Small intestine (tissue), 7 donors: ENCODE data around the gene CCM2. TPM values are rescaled to one million over a fixed set of nuclear protein-coding genes. Genes with fewer than 3 reads are reported as not detected.

Experiments used
- DNase-seq, 2 donors: peaks; one replicate each; pipeline versions ENCODE4 v3.0.0 to v3.0.0-alpha.2; 2013
- FAIRE-seq: peaks from 2 replicates; lab custom pipeline; 2012; peaks lifted over from hg19 to GRCh38; lab: Jason Lieb, UNC
- H3K27ac ChIP-seq, 3 donors: one replicate each; pipeline ENCODE4 v1.5.1; 2013; ENCODE audit warnings: low read length in 2 of 3, mild to moderate bottlenecking in 2 of 3, control low read depth in 1 of 3, inconsistent platforms in 1 of 3, low read depth in 1 of 3, moderate library complexity in 1 of 3
- H3K27me3 ChIP-seq, 3 donors: one replicate each; pipeline ENCODE4 v1.6.1; 2013; ENCODE audit warnings: low read length in 3 of 3, inconsistent platforms in 1 of 3; ENCODE audit not compliant: control insufficient read depth in 3 of 3, insufficient read depth in 3 of 3
- H3K36me3 ChIP-seq, 3 donors: one replicate each; pipeline ENCODE4 v1.6.1; 2013; ENCODE audit warnings: low read length in 3 of 3, inconsistent platforms in 1 of 3, low read depth in 1 of 3, mild to moderate bottlenecking in 1 of 3, moderate library complexity in 1 of 3; ENCODE audit not compliant: control insufficient read depth in 3 of 3, insufficient read depth in 2 of 3
- H3K4me1 ChIP-seq, 3 donors: one replicate each; pipeline ENCODE4 v1.6.1; 2013; ENCODE audit warnings: low read length in 2 of 3, inconsistent platforms in 1 of 3, low read depth in 1 of 3, mild to moderate bottlenecking in 1 of 3, moderate library complexity in 1 of 3; ENCODE audit not compliant: control insufficient read depth in 3 of 3, insufficient read depth in 2 of 3
- H3K4me3 ChIP-seq, 3 donors: one replicate each; pipeline ENCODE4 v1.5.1; 2013; ENCODE audit warnings: low read length in 3 of 3, control low read depth in 1 of 3, inconsistent platforms in 1 of 3, low read depth in 1 of 3, mild to moderate bottlenecking in 1 of 3, moderate library complexity in 1 of 3
- H3K9me3 ChIP-seq, 2 donors: one replicate each; pipeline ENCODE4 v1.6.1; 2013; ENCODE audit warnings: low read depth in 1 of 2, low read length in 1 of 2; ENCODE audit not compliant: control insufficient read depth in 2 of 2, insufficient read depth in 1 of 2
- WGBS, 3 donors: extraction: QIAGEN DNeasy Blood & Tissue Kit; methylation state at CpG; one replicate each; pipeline ENCODE4 v1.1.7; 2013; 5-methylcytosine and 5-hydroxymethylcytosine counted together
- polyA plus RNA-seq, 4 donors: library from polyadenylated mRNA; stranded (reverse) in 3 of 4; unstranded in 1 of 4; fragments of 200-250 nt in 3 of 4; fragments of 120-200 nt in 1 of 4; gene quantifications; one replicate each; pipeline versions ENCODE4 v1.2.1 to v1.2.3, GENCODE V29; 2013
- donor health status: healthy with polysubstance abuse.
- donor health status: control.
- donor health status: control.
- donor health status: Bipolar disorder and iron deficiency.
- donor health status: healthy.

Gene CCM2
- polyA plus RNA-seq, 4 donors, result 17.8 to 32.3 (median 24.7) TPM

GRCh38 chr7:45075871-45076796 lies 76.1 kb downstream of the CCM2 start:
- DNase-seq (no peak), FAIRE-seq (no peak)
- Histone ChIP-seq H3K27ac (no peak overlapping the region), H3K9me3 (no peaks in the 10 kb centered on the region), H3K4me3 (no peak overlapping the region), H3K36me3 (peaks cover 10 to 70% (median 13%) of the 10 kb centered on the region in 3 donors), H3K4me1 (no peaks in the 10 kb centered on the region), H3K27me3 (no peaks in the 10 kb centered on the region)
- WGBS, 3 donors, result 94 to 97% (median 96%) methylated on average over 32 to 35 of the region's 35 CpGs

- DNase-seq (no peak), FAIRE-seq (no peak)
- Histone ChIP-seq H3K9me3 (no peaks in the 10 kb centered on the region), H3K27ac (no peak overlapping the region), H3K36me3 (peaks cover 7 to 64% (median 13%) of the 10 kb centered on the region in 3 donors), H3K27me3 (no peaks in the 10 kb centered on the region), H3K4me3 (no peak overlapping the region), H3K4me1 (no peaks in the 10 kb centered on the region)
- WGBS, 3 donors, result 86 to 94% (median 92%) methylated on average over 5 of the region's 5 CpGs
Observed at GRCh38 chr7:45076946-45077345, 76.9 kb downstream of the CCM2 start.

GRCh38 chr7:45077579-45077978 lies 77.6 kb downstream of the CCM2 start:
- no peak overlapping the region for H3K4me3 ChIP-seq
- H3K4me1 ChIP-seq, result no peaks in the 10 kb centered on the region
- no peaks in the 10 kb centered on the region for H3K9me3 ChIP-seq
- WGBS, 3 donors, result 87 to 92% (median 91%) methylated on average over 9 of the region's 9 CpGs
- no peaks in the 10 kb centered on the region for H3K27me3 ChIP-seq
- peaks cover 7 to 59% (median 11%) of the 10 kb centered on the region in 3 donors for H3K36me3 ChIP-seq
- FAIRE-seq (no peak), DNase-seq (no peak)
- no peak overlapping the region for H3K27ac ChIP-seq

GRCh38 chr7:45078125-45078681 lies 78.2 kb downstream of the CCM2 start:
- Histone ChIP-seq H3K27ac (no peak overlapping the region), H3K27me3 (no peaks in the 10 kb centered on the region), H3K36me3 (peaks cover 7 to 53% (median 11%) of the 10 kb centered on the region in 3 donors), H3K9me3 (no peaks in the 10 kb centered on the region), H3K4me3 (no peak overlapping the region), H3K4me1 (no peaks in the 10 kb centered on the region)
- WGBS, 3 donors, result 76 to 82% (median 77%) methylated on average over 8 of the region's 8 CpGs
- DNase-seq (no peak), FAIRE-seq (no peak)

GRCh38 chr7:45080265-45080957 lies 80.4 kb downstream of the CCM2 start:
- no peaks in the 10 kb centered on the region for H3K27me3 ChIP-seq
- no peak overlapping the region for H3K4me3 ChIP-seq
- DNase-seq (no peak), FAIRE-seq (no peak)
- H3K27ac ChIP-seq, result no peak overlapping the region
- peaks cover 2 to 31% (median 3%) of the 10 kb centered on the region in 3 donors for H3K36me3 ChIP-seq
- no peaks in the 10 kb centered on the region for H3K9me3 ChIP-seq
- H3K4me1 ChIP-seq, result no peaks in the 10 kb centered on the region
- WGBS, 3 donors, result 84 to 89% (median 84%) methylated on average over 17 of the region's 17 CpGs

- Histone ChIP-seq H3K4me3 (no peak overlapping the region), H3K9me3 (no peaks in the 10 kb centered on the region), H3K27ac (no peak overlapping the region), H3K4me1 (no peaks in the 10 kb centered on the region), H3K27me3 (no peaks in the 10 kb centered on the region), H3K36me3 (peaks cover 0 to 24% (median 0%) of the 10 kb centered on the region in 3 donors)
- FAIRE-seq (no peak), DNase-seq (no peak)
- WGBS, 3 donors, result 82 to 89% (median 87%) methylated on average over 14 of the region's 14 CpGs
Observed at GRCh38 chr7:45080958-45081669, 81.1 kb downstream of the CCM2 start.

GRCh38 chr7:45081670-45081974 lies 81.6 kb downstream of the CCM2 start:
- 92 to 97% (median 95%) methylated on average over 8 to 9 of the region's 9 CpGs for WGBS, 3 donors
- Histone ChIP-seq H3K4me1 (no peaks in the 10 kb centered on the region), H3K36me3 (peaks cover 0 to 19% (median 0%) of the 10 kb centered on the region in 3 donors), H3K9me3 (no peaks in the 10 kb centered on the region), H3K4me3 (no peak overlapping the region), H3K27ac (no peak overlapping the region), H3K27me3 (no peaks in the 10 kb centered on the region)
- DNase-seq (no peak), FAIRE-seq (no peak)
